ENCODE data around the gene OPN5. TPM values are rescaled to one million over a fixed set of nuclear protein-coding genes. Genes with fewer than 3 reads are reported as not detected.

The OPN5 gene
- total RNA-seq, 1 donor from 2014 or later: not detected

- no peaks in the 10 kb centered on the region for H3K36me3 ChIP-seq (ENCODE audit: control insufficient read depth, insufficient read depth, low read length)
- no peaks in the 10 kb centered on the region for H3K27me3 ChIP-seq (ENCODE audit: control insufficient read depth, insufficient read depth, low read length)
- DNase-seq (ENCODE audit: low read depth) (peak; percentile 59), FAIRE-seq (no peak)
- H3K4me3 ChIP-seq (ENCODE audit: low read depth, low read length): no peak overlapping the region
- TF ChIP-seq CTCF (IDR thresholded peaks at IDR 0.05; ENCODE audit: insufficient read depth, low read length, severe bottlenecking): no peak
Observed at GRCh38 chr6:47759364-47759763, 22.5 kb upstream of the OPN5 start.

DNA sequence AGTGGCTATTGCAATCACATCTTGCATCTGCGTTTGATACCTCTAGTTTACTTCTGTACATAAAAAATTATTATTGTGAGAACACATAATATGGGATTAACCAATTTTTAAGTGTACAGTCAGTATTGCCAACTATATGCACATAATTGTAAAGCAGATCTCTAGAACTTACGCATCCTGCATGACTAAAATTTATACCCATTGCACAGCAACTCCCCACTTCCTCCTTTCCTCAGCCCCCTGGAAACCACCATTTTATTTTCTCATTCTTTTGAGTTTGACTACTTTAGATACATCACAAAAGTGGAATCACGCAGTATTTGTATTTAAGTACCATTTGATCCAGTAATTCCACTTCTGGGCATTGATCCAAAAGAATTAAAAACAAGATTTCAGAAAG is 19.3 kb upstream of the OPN5 start:
- TF ChIP-seq CTCF (IDR thresholded peaks at IDR 0.05; ENCODE audit: insufficient read depth, low read length, severe bottlenecking): no peak
- no peak for FAIRE-seq
- H3K27me3 ChIP-seq (ENCODE audit: control insufficient read depth, insufficient read depth, low read length): no peaks in the 10 kb centered on the region
- no peak for DNase-seq (ENCODE audit: low read depth)
- H3K4me3 ChIP-seq (ENCODE audit: low read depth, low read length): no peak overlapping the region
- H3K36me3 ChIP-seq (ENCODE audit: control insufficient read depth, insufficient read depth, low read length): no peaks in the 10 kb centered on the region

DNA sequence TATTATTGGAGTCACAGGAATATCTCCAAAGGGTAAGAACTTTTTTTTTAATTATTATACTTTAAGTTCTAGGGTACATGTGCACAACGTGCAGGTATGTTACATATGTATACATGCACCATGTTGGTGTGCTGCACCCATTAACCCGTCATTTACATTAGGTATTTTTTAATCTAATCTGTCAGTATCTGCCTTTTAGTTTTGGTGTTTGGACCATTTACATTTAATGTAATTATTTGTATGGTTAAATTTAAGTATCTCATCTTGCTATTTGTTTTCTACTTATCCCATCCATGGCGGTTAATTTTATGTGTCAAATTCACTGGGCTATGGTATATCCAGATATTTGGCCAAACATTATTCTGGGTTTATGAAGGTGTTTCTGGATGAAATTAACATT is 15.4 kb upstream of the OPN5 start:
- TF ChIP-seq CTCF (IDR thresholded peaks at IDR 0.05; ENCODE audit: insufficient read depth, low read length, severe bottlenecking): no peak
- FAIRE-seq (no peak), DNase-seq (ENCODE audit: low read depth) (no peak)
- no peaks in the 10 kb centered on the region for H3K27me3 ChIP-seq (ENCODE audit: control insufficient read depth, insufficient read depth, low read length)
- H3K36me3 ChIP-seq (ENCODE audit: control insufficient read depth, insufficient read depth, low read length): no peaks in the 10 kb centered on the region
- no peak overlapping the region for H3K4me3 ChIP-seq (ENCODE audit: low read depth, low read length)

GRCh38 chr6:47767102-47767501 is 14.7 kb upstream of the OPN5 start:
- FAIRE-seq (no peak), DNase-seq (ENCODE audit: low read depth) (no peak)
- TF ChIP-seq CTCF (IDR thresholded peaks at IDR 0.05; ENCODE audit: insufficient read depth, low read length, severe bottlenecking): no peak
- Histone ChIP-seq H3K4me3 (ENCODE audit: low read depth, low read length) (no peak overlapping the region), H3K27me3 (ENCODE audit: control insufficient read depth, insufficient read depth, low read length) (no peaks in the 10 kb centered on the region), H3K36me3 (ENCODE audit: control insufficient read depth, insufficient read depth, low read length) (no peaks in the 10 kb centered on the region)

GRCh38 chr6:47769982-47770381 is 11.8 kb upstream of the OPN5 start:
- FAIRE-seq (no peak), DNase-seq (ENCODE audit: low read depth) (peak; percentile 18)
- H3K27me3 ChIP-seq (ENCODE audit: control insufficient read depth, insufficient read depth, low read length): no peaks in the 10 kb centered on the region
- TF ChIP-seq CTCF (IDR thresholded peaks at IDR 0.05; ENCODE audit: insufficient read depth, low read length, severe bottlenecking): no peak
- H3K4me3 ChIP-seq (ENCODE audit: low read depth, low read length): no peak overlapping the region
- H3K36me3 ChIP-seq (ENCODE audit: control insufficient read depth, insufficient read depth, low read length): no peaks in the 10 kb centered on the region

GRCh38 chr6:47772359-47772758 is 9.5 kb upstream of the OPN5 start:
- no peak for TF ChIP-seq CTCF (IDR thresholded peaks at IDR 0.05; ENCODE audit: insufficient read depth, low read length, severe bottlenecking)
- no peaks in the 10 kb centered on the region for H3K36me3 ChIP-seq (ENCODE audit: control insufficient read depth, insufficient read depth, low read length)
- no peak for FAIRE-seq
- H3K27me3 ChIP-seq (ENCODE audit: control insufficient read depth, insufficient read depth, low read length): no peaks in the 10 kb centered on the region
- no peak for DNase-seq (ENCODE audit: low read depth)
- H3K4me3 ChIP-seq (ENCODE audit: low read depth, low read length): no peak overlapping the region
